Measurements from ENCODE around the gene MYLK4.
"Not testable (repeated sequence)": the region's sequence is repeated elsewhere in the genome, so short reads cannot be mapped to it uniquely, and the experiment has no call there.

Gene MYLK4

DNA sequence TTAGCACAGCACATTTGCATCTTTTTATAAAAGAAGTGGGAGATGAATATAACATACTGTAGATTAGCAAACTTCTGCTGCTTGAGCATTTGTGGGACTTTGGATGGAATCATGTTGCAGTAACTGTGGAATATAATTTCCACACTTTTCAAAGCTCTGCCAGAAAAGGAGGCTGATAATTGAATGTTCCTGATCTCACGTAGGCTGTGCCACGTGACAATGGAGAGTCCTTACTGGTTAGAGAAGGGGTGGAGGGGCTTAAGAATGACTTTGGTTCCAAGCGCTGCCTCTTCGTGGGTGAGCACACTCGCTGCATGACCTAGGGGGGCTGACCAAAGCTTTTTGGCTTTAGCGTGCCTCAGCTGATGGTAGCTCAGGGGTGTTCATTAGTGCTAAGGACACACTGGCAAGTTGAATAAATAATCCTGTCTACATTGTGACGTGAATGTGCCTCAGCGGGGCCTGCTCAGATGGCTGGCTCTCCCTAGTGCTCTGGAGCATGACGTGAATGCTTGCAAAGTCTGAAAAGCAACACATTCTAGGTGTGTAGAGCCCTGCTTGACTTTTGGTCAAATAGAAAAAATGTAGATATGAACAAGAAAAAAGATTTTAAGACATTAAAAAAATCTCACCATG, 29.5 kb upstream of the MYLK4 start:
- no peak for DNase-seq

DNA sequence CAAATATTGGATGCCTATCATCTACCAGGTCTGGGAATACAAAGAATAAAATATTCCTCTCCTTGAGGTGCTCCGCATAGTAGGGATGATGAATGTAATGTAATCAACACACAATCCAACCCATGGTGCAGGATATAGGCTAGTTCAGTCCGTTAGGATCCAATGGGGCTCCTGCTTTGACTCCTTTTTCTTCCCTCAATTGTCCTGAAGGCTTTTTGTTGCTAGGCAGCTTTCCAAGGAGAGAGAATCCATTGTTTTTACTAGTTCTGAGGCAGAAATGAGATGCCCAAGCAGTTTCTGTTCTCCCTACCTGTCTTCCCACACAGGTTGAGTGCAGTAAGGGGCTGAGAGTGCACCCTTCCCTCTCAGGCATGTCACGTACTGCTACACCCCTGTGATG, 26.5 kb upstream of the MYLK4 start:
- DNase-seq, result no peak

DNA sequence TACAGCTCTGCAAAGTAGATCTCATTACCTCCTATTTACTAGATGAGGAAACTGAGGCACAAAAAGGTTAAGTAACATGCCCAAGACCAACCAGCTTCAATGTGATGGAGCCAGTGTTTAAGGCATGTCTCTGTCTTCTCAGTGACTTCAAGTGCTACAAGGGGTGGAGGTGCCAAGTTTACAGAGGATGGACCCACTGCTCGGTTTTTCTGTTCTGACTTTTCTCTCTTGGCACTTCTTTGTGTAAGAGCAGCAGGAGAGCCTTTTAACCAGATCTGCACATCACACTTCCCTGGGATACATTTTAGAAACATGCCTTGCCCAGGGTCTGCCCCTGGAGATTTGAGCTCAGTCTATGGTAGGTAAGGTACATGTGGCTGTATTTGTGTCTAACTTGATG, 24.3 kb upstream of the MYLK4 start:
- no peak for DNase-seq

DNA sequence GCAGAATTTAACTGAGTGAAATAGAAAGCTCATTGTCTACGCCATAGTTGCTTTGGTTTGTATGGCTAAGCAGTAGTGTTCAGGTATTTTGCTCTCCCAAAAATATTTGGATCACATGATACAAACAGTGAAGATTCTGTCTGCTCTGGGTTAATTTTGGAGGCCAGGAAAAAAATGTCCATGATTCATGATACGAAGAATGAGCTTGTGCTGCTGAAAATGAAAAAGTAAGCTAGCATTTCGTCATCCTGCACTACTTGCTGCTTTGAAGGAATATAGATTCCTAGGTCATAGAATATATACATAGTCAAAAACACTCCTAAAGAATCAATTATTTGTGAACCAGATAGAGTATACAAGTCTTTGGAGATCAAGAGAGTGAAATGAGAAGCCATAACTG, 22.7 kb upstream of the MYLK4 start:
- DNase-seq, result no peak

DNA sequence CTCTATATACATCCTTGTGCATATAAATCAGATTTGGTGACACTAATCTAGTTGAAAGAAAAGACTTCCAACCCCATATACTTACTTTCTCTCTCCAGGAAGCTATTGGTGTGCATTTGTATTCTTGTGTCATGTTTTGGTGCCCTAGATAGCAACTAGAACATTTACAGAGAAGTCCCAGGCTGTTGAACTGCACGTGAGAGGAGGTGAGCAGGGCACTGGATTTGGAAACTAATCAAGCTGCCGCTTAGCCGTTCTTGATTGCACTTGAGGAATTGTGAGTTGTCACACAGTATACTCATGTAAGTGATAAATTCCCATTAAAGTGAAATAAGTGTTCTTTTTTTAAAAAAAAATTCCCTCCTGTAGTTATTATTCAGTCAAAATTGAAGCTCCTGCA, 22.1 kb upstream of the MYLK4 start:
- DNase-seq, result no peak

GRCh38 chr6:2771079-2771478, 20.4 kb upstream of the MYLK4 start:
- DNase-seq, result no peak

DNA sequence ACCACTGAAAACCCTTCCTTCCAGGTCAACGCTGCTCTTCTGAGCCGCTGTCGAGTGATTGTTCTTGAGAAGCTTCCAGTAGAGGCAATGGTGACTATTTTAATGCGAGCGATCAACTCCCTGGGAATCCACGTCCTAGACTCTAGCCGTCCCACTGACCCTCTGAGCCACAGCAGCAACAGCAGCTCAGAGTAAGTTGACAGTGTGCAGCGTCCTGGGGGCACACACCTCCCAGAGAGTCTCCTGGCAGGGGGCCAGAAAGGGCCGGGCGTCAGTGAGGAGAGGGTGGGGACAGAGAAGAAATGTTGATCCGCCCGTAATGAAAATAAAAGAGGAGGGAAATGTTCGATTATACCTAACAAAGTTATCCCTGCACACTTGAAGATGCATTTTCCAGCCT, 19.4 kb upstream of the MYLK4 start:
- DNase-seq, result peak in 5 of 51 donors; percentile 15 to 59 (median 21)

DNA sequence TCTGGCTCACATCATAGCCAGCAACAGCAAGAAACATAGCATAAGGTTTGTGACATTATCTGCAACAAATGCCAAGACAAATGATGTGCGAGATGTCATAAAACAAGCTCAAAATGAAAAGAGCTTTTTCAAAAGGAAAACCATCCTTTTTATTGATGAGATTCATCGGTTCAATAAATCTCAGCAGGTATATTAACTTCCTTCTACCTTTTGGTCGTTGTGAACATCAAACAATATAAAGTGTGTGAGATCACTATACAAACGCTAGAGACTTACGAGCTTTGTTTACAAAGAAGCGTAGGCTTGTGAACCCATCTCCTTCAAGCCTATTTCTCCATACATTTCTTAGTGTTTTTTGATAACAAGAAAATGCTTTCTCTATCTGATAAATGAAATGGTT, 18.0 kb upstream of the MYLK4 start:
- DNase-seq, result no peak

DNA sequence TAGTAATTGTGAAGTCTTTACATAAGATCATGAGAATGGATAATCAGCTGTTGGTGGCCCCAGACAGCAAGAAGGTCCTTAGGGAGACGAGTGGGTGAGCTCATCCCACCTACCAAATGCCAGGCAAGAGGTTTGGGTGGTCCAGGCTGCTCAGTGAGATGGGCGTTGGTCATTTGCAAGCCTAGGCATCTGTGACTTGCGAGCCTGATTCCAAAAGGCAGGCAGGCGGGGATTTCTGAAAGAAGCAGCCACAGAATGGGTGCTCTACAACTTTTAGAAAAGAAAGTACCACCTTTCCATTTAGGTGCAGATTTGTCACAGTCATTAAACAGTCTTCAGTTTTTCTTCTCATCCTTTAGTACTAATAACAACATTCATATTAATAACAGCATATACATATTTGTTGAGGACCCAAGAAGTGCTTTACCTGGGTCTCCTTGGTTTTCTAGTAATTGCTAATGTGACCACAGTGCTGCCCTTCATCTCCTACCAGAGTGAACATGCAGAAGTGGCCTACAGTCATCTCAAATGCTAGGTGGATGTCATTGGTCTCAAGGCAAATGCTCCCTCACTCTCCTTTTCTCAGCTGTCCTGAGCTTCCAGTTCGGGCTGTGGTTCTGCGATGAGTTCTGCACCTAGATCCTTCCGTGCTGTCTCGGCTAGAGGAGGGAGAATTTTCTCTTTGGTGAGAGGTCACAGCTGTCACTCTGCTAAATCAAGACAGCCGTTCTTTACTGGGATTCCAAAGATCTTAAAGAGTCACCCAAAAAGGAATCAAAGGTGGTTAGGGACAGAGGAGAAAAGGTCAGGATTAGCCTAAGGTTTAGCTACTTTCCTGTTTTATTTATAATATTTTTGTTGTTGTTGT, 17.2 kb upstream of the MYLK4 start:
- no peak for DNase-seq

GRCh38 chr6:2766767-2767656, 16.3 kb upstream of the MYLK4 start:
- peak in 1 of 51 donors; percentile 19 for DNase-seq

GRCh38 chr6:2765896-2766766, 15.4 kb upstream of the MYLK4 start:
- peak in 18 of 51 donors; percentile 26 to 68 (median 48) for DNase-seq

GRCh38 chr6:2765166-2765895, 14.6 kb upstream of the MYLK4 start, which contains the start of gene WRNIP1:
TSS of gene WRNIP1 (plus strand) at chr6:2765393. CDS start at chr6:2765623, 230 bp downstream.
- peak; percentile 81 to 100 (median 98) for DNase-seq

GRCh38 chr6:2764610-2765165, 14.0 kb upstream of the MYLK4 start:
- peak in 28 of 51 donors; percentile 33 to 91 (median 54) for DNase-seq

DNA sequence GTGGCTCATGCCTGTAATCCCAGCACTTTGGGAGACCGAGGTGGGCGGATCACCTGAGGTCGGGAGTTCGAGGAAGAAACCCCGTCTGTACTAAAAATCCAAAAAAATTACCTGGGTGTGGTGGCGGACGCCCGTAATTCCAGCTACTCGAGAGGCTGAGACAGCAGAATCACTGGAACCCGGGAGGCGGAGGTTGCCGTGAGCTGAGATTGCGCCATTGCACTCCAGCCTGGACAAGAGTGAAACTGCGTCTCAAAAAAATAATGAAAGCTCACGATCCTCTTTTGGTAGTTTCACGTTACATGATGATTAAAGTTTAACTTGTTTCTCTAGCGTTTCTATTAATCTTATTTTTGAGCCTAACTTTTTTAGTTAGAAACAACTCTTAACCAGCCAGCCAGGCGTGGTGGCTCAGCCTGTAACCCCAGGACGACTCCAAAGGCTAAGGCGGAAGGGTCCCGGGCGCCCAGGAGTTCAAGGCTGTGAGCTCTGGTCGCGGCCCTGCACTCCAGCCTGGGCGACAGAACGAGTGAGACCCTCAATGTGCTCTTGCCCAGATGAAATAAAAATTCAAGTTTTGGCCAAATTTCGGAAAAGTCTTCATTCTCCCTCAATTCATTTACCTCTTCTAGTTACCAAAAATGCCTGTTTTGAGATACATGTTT, 13.3 kb upstream of the MYLK4 start:
- no peak for DNase-seq

DNA sequence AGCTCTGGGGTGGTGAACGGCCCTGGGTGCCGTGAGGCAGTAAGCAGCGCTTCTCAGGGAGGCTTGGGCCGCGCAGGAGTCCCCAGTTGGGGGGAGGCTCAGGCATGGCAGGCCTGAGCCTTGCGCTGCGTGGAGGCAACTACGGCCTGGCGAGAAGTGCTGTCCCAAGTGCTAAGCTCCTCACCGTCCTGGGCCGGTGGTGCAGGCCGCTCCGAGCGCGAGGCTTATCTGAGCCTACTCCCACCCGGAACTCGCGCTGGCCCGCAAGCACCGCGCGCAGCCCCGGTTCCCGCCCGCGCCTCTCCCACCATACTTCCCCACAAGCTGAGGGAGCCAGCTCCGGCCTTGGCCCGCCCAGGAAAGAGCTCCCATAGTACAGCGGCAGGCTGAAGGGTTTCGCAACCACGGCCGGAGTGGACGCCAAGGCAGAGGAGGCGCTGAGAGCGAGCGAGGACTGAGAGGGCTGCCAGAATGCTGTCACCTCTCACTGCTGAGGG, 12.7 kb upstream of the MYLK4 start:
- DNase-seq, result no peak

- DNase-seq, result not testable (repeated sequence)
These were observed 12.1 kb upstream of the MYLK4 start for GRCh38 chr6:2762868-2763267.

DNA sequence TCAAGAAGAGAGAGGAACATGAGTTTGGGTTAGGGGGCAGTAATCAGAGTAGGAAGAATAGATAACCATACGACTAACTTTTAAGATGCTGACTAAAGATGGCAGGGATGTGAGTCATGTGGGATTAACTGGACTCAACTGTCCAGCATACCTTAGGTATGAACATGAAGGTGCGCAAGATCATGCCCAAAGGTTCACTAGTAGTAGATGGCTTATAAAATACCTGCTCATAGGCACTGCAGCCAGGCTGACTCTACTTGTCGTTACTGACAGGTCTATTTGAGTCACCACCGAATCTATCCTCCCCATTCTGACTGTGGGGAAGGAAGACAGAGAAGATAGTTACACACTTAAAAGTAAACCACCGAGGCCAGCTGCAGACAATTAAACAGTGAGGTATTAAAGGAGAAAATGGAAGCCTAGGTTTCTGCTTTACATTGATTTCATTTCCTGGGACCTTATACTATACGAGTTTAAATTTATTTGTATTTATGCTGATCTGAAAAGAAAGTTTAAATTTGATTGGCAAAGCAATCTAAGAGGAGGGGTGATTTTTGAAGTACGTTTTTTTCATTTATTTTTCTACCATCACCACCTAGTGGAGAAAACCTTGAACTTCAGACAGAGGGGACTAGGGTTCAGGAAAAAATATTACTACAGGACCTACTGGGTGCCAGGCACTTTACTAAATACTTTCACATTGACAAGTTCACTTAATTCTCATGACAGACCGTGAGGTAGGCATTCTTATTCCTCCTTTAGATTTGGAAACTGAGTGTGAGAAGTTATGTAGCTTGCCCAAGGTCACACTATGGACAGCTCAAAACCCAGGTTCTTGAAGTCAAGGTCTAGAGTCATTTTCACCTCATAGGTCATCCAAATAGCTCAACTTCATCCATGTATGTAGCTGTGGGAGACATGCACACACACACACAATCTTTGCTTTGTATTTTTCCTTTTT, 10.4 kb upstream of the MYLK4 start:
- DNase-seq, result no peak

DNA sequence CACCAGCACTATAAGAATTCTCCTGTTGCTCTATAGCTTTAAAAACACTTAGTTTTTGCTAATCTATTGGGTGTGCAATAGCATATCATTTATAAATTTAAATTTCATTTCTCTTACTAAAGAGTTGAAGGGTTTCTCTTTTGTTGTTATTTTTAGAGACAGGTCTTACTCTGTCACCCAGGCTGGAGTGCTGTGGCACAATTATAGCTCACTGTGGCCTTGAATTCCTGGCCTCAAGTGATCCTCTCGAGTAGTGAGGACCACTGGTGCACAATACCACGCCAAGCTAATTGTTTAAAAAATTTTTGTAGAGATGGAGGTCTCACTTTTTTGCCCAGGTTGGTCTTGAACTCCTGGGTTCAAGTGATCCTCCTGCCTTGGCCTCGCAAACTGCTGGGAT, 8.3 kb upstream of the MYLK4 start:
- no peak for DNase-seq

All from hypothalamus (tissue), 51 donors.